ENCODE data around the gene SUFU.

DNA sequence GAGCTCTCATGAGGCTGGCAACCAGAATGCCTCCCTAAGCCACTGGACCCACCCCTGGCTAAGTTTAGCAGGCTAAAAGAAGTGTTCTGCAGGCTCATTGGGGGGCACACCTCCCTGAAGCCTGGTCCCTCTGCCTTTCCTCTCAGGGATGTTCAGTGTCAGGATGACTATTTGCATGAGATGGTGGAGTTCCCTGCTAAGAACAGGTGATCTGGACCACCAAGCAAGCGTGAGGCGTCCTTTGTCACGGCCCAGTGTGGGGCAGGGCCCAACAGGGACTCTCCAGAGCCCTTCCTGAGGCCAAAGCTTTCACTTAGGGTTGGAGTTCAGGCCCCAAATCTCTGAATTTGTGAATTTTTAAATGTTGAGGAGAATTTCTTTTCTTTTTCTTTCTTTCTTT, 12.0 kb downstream of the SUFU start:
- no peak for TF ChIP-seq POLR2A (IDR thresholded peaks at IDR 0.05)
- TF ChIP-seq, protein P1, sequence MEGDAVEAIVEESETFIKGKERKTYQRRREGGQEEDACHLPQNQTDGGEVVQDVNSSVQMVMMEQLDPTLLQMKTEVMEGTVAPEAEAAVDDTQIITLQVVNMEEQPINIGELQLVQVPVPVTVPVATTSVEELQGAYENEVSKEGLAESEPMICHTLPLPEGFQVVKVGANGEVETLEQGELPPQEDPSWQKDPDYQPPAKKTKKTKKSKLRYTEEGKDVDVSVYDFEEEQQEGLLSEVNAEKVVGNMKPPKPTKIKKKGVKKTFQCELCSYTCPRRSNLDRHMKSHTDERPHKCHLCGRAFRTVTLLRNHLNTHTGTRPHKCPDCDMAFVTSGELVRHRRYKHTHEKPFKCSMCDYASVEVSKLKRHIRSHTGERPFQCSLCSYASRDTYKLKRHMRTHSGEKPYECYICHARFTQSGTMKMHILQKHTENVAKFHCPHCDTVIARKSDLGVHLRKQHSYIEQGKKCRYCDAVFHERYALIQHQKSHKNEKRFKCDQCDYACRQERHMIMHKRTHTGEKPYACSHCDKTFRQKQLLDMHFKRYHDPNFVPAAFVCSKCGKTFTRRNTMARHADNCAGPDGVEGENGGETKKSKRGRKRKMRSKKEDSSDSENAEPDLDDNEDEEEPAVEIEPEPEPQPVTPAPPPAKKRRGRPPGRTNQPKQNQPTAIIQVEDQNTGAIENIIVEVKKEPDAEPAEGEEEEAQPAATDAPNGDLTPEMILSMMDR (IDR thresholded peaks at IDR 0.05), result no peak
